Neural progenitor cell (in vitro differentiated cells): ENCODE results near the gene ATOH8. TPM values are rescaled to one million over a fixed set of nuclear protein-coding genes. Genes with fewer than 3 reads are reported as not detected.

Experiments
- DNase-seq: peaks from one replicate; pipeline ENCODE4 v3.0.0-alpha.2; 2016; ENCODE audit warnings: low spot score
- H2AFZ ChIP-seq: fragments of 200-600 bp; sonication (generic); replicated peaks from 2 replicates; pipeline ENCODE4 v1.6.1; 2016; ENCODE audit warnings: antibody characterized with exemption
- H3F3A ChIP-seq: fragments of 200-600 bp; sonication (generic); 2 replicates; pipeline ENCODE4 v1.6.1; 2016; ENCODE audit warnings: antibody characterized with exemption, low read depth
- H3K27ac ChIP-seq: fragments of 200-600 bp; sonication (generic); 2 replicates; pipeline ENCODE4 v1.5.1; 2016; ENCODE audit warnings: mild to moderate bottlenecking
- H3K27me3 ChIP-seq: fragments of 200-600 bp; sonication (generic); 2 replicates; pipeline ENCODE4 v1.6.1; 2016; ENCODE audit warnings: mild to moderate bottlenecking, moderate library complexity
- H3K36me3 ChIP-seq: fragments of 200-600 bp; sonication (generic); 2 replicates; pipeline ENCODE4 v1.5.1; 2016
- H3K4me1 ChIP-seq: fragments of 200-600 bp; sonication (generic); 2 replicates; pipeline ENCODE4 v1.6.1; 2016; ENCODE audit warnings: mixed run types
- H3K4me2 ChIP-seq: fragments of 200-600 bp; sonication (generic); 2 replicates; pipeline ENCODE4 v1.6.1; 2016
- H3K4me3 ChIP-seq: fragments of 200-600 bp; sonication (generic); 2 replicates; pipeline ENCODE4 v1.5.1; 2016
- H3K79me2 ChIP-seq: fragments of 200-600 bp; sonication (generic); 2 replicates; pipeline ENCODE4 v1.6.1; 2016; ENCODE audit warnings: low read depth
- H3K9ac ChIP-seq: fragments of 200-600 bp; sonication (generic); 2 replicates; pipeline ENCODE4 v1.6.1; 2016
- H3K9me3 ChIP-seq: fragments of 200-600 bp; sonication (generic); 2 replicates; pipeline ENCODE4 v1.5.1; 2016; ENCODE audit warnings: low read depth
- H4K20me1 ChIP-seq: fragments of 200-600 bp; sonication (generic); 2 replicates; pipeline ENCODE4 v1.6.1; 2016; ENCODE audit warnings: low read depth
- H3K27ac Mint-ChIP-seq: 3 replicates; pipeline ENCODE4 v1.8.0; 2021; ENCODE audit warnings: mixed read lengths
- H3K27me3 Mint-ChIP-seq: 2 replicates; pipeline ENCODE4 v1.8.0; 2022; ENCODE audit warnings: low read depth, mild to moderate bottlenecking, inconsistent platforms, moderate library complexity, mixed read lengths; ENCODE audit not compliant: insufficient read depth
- H3K36me3 Mint-ChIP-seq: 3 replicates; pipeline ENCODE4 v1.8.0; 2021; ENCODE audit warnings: mixed read lengths
- H3K4me1 Mint-ChIP-seq: 3 replicates; pipeline ENCODE4 v1.8.0; 2021; ENCODE audit warnings: mixed read lengths
- H3K4me3 Mint-ChIP-seq: 3 replicates; pipeline ENCODE4 v1.8.0; 2021; ENCODE audit warnings: mild to moderate bottlenecking, moderate library complexity, mixed read lengths
- H3K9me3 Mint-ChIP-seq: 3 replicates; pipeline ENCODE4 v1.8.0; 2020; ENCODE audit warnings: mixed read lengths
- EZH2 ChIP-seq: fragments of 200-600 bp; sonication (generic); IDR thresholded peaks from 2 replicates; pipeline ENCODE4 v1.6.1; 2017; ENCODE audit warnings: antibody characterized with exemption, mild to moderate bottlenecking, moderate library complexity
- EZH2phosphoT487 ChIP-seq: fragments of 200-600 bp; sonication (generic); IDR thresholded peaks from 2 replicates; pipeline ENCODE4 v1.6.1; 2017; ENCODE audit warnings: antibody characterized with exemption
- total RNA-seq: library from RNA; depleted of rRNA; stranded (reverse); fragments of >200 nt; gene quantifications from 2 replicates; pipeline ENCODE4 v1.2.3, GENCODE V29; 2015; ENCODE audit warnings: low replicate concordance
- TF ChIP-seq, protein P1 (sequence below): fragments of 200-600 bp; sonication (generic); IDR thresholded peaks from 2 replicates; pipeline ENCODE4 v1.5.1; 2017; ENCODE audit warnings: antibody characterized with exemption, mild to moderate bottlenecking

The ATOH8 gene, protein sequence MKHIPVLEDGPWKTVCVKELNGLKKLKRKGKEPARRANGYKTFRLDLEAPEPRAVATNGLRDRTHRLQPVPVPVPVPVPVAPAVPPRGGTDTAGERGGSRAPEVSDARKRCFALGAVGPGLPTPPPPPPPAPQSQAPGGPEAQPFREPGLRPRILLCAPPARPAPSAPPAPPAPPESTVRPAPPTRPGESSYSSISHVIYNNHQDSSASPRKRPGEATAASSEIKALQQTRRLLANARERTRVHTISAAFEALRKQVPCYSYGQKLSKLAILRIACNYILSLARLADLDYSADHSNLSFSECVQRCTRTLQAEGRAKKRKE
- total RNA-seq = 0.43 TPM in 1 of 2 replicates, not detected in the other

DNA sequence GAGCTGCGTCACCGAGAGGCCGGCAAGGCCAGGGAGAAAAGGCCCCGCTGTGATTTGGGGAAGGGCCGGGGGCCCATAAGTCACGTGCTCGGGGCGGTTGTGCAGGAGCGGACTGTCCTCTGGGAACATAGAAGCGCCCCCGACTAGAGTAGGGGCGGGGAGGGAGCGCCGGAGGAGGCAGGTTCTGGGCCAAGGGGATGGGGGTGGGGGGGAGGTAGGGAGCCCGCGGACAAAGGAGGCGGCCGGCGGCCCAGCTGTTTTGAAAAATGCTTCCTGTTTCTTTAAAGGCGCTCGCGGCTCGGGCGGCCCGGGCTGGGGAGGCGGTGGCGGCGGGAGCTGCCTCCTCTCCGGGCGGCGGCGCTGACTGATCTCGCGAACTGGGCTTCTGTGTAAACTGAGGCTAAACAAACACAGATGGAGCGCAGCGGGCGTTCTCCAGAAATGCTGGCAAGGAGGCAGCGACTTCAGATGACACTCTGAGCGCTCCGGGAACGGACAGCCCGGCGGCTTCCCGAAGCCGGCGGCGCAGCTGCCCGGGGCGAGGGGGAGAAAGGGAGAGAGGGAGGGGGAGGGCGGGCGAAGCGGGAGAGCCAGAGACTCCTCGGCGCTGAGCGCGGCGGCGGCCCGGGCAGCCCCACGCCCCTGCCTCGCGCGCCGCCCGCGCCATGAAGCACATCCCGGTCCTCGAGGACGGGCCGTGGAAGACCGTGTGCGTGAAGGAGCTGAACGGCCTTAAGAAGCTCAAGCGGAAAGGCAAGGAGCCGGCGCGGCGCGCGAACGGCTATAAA lies at the start of gene ATOH8:
Gene ATOH8 (plus strand): TSS at position 467 of the 788 bp plus-strand sequence. CDS start 199 bp downstream, at position 666.
- peak; percentile 76 for DNase-seq
- Histone ChIP-seq H3K4me1 (peaks cover 25% of the 10 kb centered on the region), H3K27me3 (peaks cover 95% of the 10 kb centered on the region), H3K36me3 (no peaks in the 10 kb centered on the region), H3K79me2 (no peaks in the 10 kb centered on the region), H2AFZ (peak within 1 kb of the TSS; percentile 98), H3K4me2 (peak within 1 kb of the TSS; percentile 100), H3K9ac (no peak within 1 kb of the TSS), H4K20me1 (peaks cover 31% of the 10 kb centered on the region), H3K4me3 (peak within 1 kb of the TSS; percentile 76), H3K9me3 (no peaks in the 10 kb centered on the region), H3F3A (peaks cover 13% of the 10 kb centered on the region), H3K27ac (no peak within 1 kb of the TSS)
- Mint-ChIP-seq H3K4me3 (peak within 1 kb of the TSS; percentile 97), H3K36me3 (peaks cover 2% of the 10 kb centered on the region), H3K9me3 (peaks cover 3% of the 10 kb centered on the region), H3K27me3 (peaks cover 17% of the 10 kb centered on the region), H3K4me1 (peaks cover 54% of the 10 kb centered on the region), H3K27ac (peak within 1 kb of the TSS; percentile 87)
- TF ChIP-seq EZH2 (peak; percentile 76), EZH2phosphoT487 (peak; percentile 63)
- TF ChIP-seq, protein P1, sequence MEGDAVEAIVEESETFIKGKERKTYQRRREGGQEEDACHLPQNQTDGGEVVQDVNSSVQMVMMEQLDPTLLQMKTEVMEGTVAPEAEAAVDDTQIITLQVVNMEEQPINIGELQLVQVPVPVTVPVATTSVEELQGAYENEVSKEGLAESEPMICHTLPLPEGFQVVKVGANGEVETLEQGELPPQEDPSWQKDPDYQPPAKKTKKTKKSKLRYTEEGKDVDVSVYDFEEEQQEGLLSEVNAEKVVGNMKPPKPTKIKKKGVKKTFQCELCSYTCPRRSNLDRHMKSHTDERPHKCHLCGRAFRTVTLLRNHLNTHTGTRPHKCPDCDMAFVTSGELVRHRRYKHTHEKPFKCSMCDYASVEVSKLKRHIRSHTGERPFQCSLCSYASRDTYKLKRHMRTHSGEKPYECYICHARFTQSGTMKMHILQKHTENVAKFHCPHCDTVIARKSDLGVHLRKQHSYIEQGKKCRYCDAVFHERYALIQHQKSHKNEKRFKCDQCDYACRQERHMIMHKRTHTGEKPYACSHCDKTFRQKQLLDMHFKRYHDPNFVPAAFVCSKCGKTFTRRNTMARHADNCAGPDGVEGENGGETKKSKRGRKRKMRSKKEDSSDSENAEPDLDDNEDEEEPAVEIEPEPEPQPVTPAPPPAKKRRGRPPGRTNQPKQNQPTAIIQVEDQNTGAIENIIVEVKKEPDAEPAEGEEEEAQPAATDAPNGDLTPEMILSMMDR = no peak

DNA sequence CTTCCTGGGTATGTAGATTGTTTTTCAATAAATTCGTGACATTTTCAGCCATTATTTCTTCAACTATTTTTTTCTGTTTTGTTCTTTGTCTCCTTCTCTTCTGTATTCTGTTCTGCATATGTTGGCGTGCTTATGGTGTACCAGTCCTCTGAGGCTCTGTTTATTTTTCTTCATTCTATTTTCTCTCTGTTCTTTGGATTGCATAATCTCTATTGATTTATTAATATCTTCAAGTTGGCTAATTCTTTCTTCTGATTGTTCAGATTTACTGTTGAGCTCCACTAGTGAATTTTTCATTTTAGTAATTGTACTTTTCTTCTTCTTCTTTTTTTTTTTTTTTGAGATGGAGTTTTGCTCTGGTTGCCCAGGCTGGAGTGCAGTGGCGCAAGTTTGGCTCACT lies 49.8 kb upstream of the ATOH8 start:
- Histone ChIP-seq H2AFZ (no peak overlapping the region), H3K27ac (no peak overlapping the region), H3K79me2 (no peaks in the 10 kb centered on the region), H3K9ac (no peak overlapping the region), H3K4me1 (no peaks in the 10 kb centered on the region), H4K20me1 (no peaks in the 10 kb centered on the region), H3K27me3 (peaks cover 13% of the 10 kb centered on the region), H3K36me3 (no peaks in the 10 kb centered on the region), H3K4me2 (no peak overlapping the region), H3F3A (no peaks in the 10 kb centered on the region), H3K4me3 (no peak overlapping the region), H3K9me3 (no peaks in the 10 kb centered on the region)
- H3K4me3 Mint-ChIP-seq = no peak overlapping the region
- no peak overlapping the region for H3K27ac Mint-ChIP-seq
- peaks cover 9% of the 10 kb centered on the region for H3K4me1 Mint-ChIP-seq
- no peaks in the 10 kb centered on the region for H3K27me3 Mint-ChIP-seq
- no peaks in the 10 kb centered on the region for H3K36me3 Mint-ChIP-seq
- TF ChIP-seq EZH2 = no peak
- TF ChIP-seq, protein P1 = no peak
- no peak for TF ChIP-seq EZH2phosphoT487
- H3K9me3 Mint-ChIP-seq = no peaks in the 10 kb centered on the region
- no peak for DNase-seq

DNA sequence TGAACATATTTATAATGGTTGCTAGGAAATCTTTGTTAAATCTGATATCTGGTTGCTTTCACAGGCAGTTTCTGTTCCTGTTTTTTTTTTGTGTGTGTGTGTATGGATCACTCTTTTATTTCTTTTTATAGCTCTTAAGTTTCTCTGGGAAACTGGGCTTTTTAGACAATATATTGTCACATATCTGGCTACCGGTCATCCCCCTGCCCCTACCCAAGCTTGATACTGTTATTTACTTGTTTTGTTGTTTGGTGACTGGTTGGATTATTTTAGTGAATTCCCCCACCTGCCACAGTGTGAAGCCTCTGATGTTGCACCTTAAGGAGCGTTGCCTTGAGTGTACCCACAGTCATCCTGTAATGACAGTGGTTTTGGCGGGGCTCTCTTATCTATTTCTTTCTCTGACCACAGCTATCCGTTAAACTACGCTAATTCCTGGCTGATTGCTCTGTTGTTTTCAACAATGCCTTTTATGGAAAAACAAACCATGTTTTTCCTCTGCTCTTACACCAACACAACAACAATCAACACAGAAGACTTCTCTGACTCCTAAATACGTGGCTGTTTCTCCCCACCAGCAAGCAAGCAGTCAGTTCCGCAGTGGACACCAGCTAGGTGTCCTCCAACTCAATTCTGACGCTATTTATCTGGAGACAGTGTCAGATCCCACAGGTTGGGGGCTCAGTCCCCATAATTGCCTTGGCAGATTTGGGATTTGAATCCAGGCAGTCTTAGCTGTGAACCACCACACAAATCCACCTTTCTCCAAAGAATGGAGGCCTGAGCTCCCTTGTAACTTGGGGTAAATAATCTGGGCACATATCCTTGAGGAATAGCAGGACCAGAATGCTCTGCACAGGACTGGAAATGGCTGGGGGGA lies 48.8 kb upstream of the ATOH8 start:
- Histone ChIP-seq H3K9ac (no peak overlapping the region), H3K27me3 (peaks cover 13% of the 10 kb centered on the region), H3K9me3 (no peaks in the 10 kb centered on the region), H3K4me1 (no peaks in the 10 kb centered on the region), H3K4me3 (no peak overlapping the region), H3K79me2 (no peaks in the 10 kb centered on the region), H2AFZ (no peak overlapping the region), H3K27ac (no peak overlapping the region), H3K36me3 (no peaks in the 10 kb centered on the region), H3F3A (no peaks in the 10 kb centered on the region), H4K20me1 (no peaks in the 10 kb centered on the region), H3K4me2 (no peak overlapping the region)
- DNase-seq = no peak
- Mint-ChIP-seq H3K27me3 (no peaks in the 10 kb centered on the region), H3K4me1 (peaks cover 9% of the 10 kb centered on the region), H3K27ac (no peak overlapping the region), H3K9me3 (no peaks in the 10 kb centered on the region), H3K36me3 (no peaks in the 10 kb centered on the region), H3K4me3 (no peak overlapping the region)
- TF ChIP-seq EZH2phosphoT487 (no peak), EZH2 (no peak)
- TF ChIP-seq, protein P1 = no peak
